HepG2 (cell line): ENCODE data around the gene B3GAT3. TPM values are rescaled to one million over a fixed set of nuclear protein-coding genes. Genes with fewer than 3 reads are reported as not detected.

ENCODE experiments used
- ATAC-seq: fragments of 200-7000 bp; cut with Tn5 transposase; 3 replicates; pipeline ENCODE4 v1.9.1; 2020; ENCODE audit warnings: mild to moderate bottlenecking, moderate library complexity
- BruUV-seq: library from RNA; stranded (reverse); fragments of 400-500 nt; replicated peaks from 2 replicates; lab custom pipeline; 2021; lab: Mats Ljungman, UMichigan
- CTCF ChIA-PET: fragments of 300-600 bp; formaldehyde crosslinking; extraction: SDS; loops from one replicate; lab custom pipeline; 2021; ENCODE audit warnings: low total read pairs, inconsistent platforms, low intra/inter-chr PET ratio; lab: Yijun Ruan, JAX
- POLR2A ChIA-PET: fragments of 350-600 bp; sonication (Branson Sonifier 250); formaldehyde crosslinking; loops from one replicate; lab custom pipeline; 2020; ENCODE audit warnings: antibody characterized with exemption, inconsistent platforms; lab: Yijun Ruan, JAX
- DNase-seq: peaks from one replicate; pipeline ENCODE4 v3.0.0-alpha.2; 2015; ENCODE audit warnings: low spot score
- FAIRE-seq: peaks from 3 replicates; lab custom pipeline; 2011; peaks lifted over from hg19 to GRCh38; lab: Jason Lieb, UNC
- H2AFZ ChIP-seq: one replicate; pipeline ENCODE4 v1.6.1; 2011; ENCODE audit warnings: low read length, inconsistent platforms
- H3K27ac ChIP-seq: fragments of 300-600 bp; 3 replicates; pipeline ENCODE4 v1.8.0; 2011; ENCODE audit warnings: mixed run types, mild to moderate bottlenecking, mixed read lengths, low read length, inconsistent platforms; ENCODE audit not compliant: insufficient read depth; ENCODE audit errors: extremely low read length
- H3K27me3 ChIP-seq, 2 experiments: fragments of 200-600 bp in 1 of 2; 2 replicates in 1 of 2; 3 replicates in 1 of 2; pipeline versions ENCODE4 v1.6.0 to v1.8.0; 2011; ENCODE audit warnings: low read length in 2 of 2, mild to moderate bottlenecking in 2 of 2, moderate library complexity in 2 of 2, inconsistent platforms in 1 of 2; ENCODE audit not compliant: insufficient read depth in 2 of 2, control insufficient read depth in 1 of 2
- H3K36me3 ChIP-seq, 2 experiments: fragments of 200-600 bp in 1 of 2; replicated peaks in 1 of 2; 2 replicates in 1 of 2; 3 replicates in 1 of 2; pipeline versions ENCODE4 v1.5.1 to v1.8.0; 2011; ENCODE audit warnings: low read length in 2 of 2, inconsistent platforms in 1 of 2; ENCODE audit not compliant: insufficient read depth in 2 of 2, control insufficient read depth in 1 of 2
- H3K4me1 ChIP-seq: 2 replicates; pipeline ENCODE4 v1.5.1; 2012; ENCODE audit warnings: low read length, inconsistent platforms; ENCODE audit not compliant: insufficient read depth
- H3K4me2 ChIP-seq: 2 replicates; pipeline ENCODE4 v1.6.0; 2011; ENCODE audit warnings: low read depth, low read length, inconsistent platforms
- H3K4me3 ChIP-seq, 3 experiments: fragments of 200-600 bp in 1 of 3; sonication (generic), shearing (Covaris generic) in 1 of 3; replicated peaks in 1 of 3; 2 replicates each; pipeline ENCODE4 v1.5.1; 2011 to 2016; ENCODE audit warnings: low read length in 3 of 3, inconsistent platforms in 2 of 3, low read depth in 2 of 3, mild to moderate bottlenecking in 2 of 3, control low read depth in 1 of 3, mixed read lengths in 1 of 3; ENCODE audit not compliant: insufficient read depth in 1 of 3
- H3K79me2 ChIP-seq: one replicate; pipeline ENCODE4 v1.6.1; 2011; ENCODE audit warnings: low read length, inconsistent platforms; ENCODE audit not compliant: insufficient read depth
- H3K9ac ChIP-seq: 2 replicates; pipeline ENCODE4 v1.6.0; 2011; ENCODE audit warnings: mild to moderate bottlenecking, low read depth, low read length, inconsistent platforms; ENCODE audit not compliant: insufficient read depth
- H3K9me3 ChIP-seq: 2 replicates; pipeline ENCODE4 v1.5.1; 2012; ENCODE audit warnings: mild to moderate bottlenecking, low read length
- H4K20me1 ChIP-seq: 2 replicates; pipeline ENCODE4 v1.6.0; 2011; ENCODE audit warnings: inconsistent platforms, mild to moderate bottlenecking, low read length, moderate library complexity; ENCODE audit not compliant: insufficient read depth
- CEBPB ChIP-seq: IDR thresholded peaks from 2 replicates; pipeline ENCODE4 v1.6.1; 2011; ENCODE audit warnings: low read depth, low read length, improper control_type of control experiment, borderline replicate concordance
- GATAD2A ChIP-seq: IDR thresholded peaks from 2 replicates; pipeline ENCODE4 v1.6.1; 2016
- NCOA5 ChIP-seq: sonication (generic); formaldehyde crosslinking; IDR thresholded peaks from 2 replicates; pipeline ENCODE4 v1.4.0; 2020; ENCODE audit warnings: missing genetic modification reagents
- NFRKB ChIP-seq: fragments of 450-650 bp; IDR thresholded peaks from 2 replicates; pipeline ENCODE4 v1.6.1; 2017
- TP53 ChIP-seq: sonication (generic); formaldehyde crosslinking; conservative IDR thresholded peaks from 2 replicates; pipeline ENCODE4 v1.4.0; 2020; ENCODE audit warnings: missing genetic modification reagents
- ZBTB7B ChIP-seq: sonication (generic); formaldehyde crosslinking; IDR thresholded peaks from 2 replicates; pipeline ENCODE4 v1.4.0; 2020; ENCODE audit warnings: missing genetic modification reagents
- ZNF256 ChIP-seq: sonication (generic); formaldehyde crosslinking; conservative IDR thresholded peaks from 2 replicates; pipeline ENCODE4 v1.4.0; 2020; ENCODE audit warnings: missing genetic modification reagents
- ZNF296 ChIP-seq: sonication (generic); formaldehyde crosslinking; conservative IDR thresholded peaks from 2 replicates; pipeline ENCODE4 v1.5.0; 2020; ENCODE audit warnings: mild to moderate bottlenecking, missing genetic modification reagents
- ZNF354B ChIP-seq: sonication (generic); formaldehyde crosslinking; IDR thresholded peaks from 2 replicates; pipeline ENCODE4 v1.8.0; 2022; ENCODE audit warnings: mild to moderate bottlenecking, missing genetic modification reagents
- ZNF367 ChIP-seq: sonication (generic); formaldehyde crosslinking; IDR thresholded peaks from 2 replicates; pipeline ENCODE4 v1.4.0; 2020; ENCODE audit warnings: missing genetic modification reagents, borderline replicate concordance
- ZNF670 ChIP-seq: sonication (generic); formaldehyde crosslinking; IDR thresholded peaks from 2 replicates; pipeline ENCODE4 v1.8.0; 2022; ENCODE audit warnings: mild to moderate bottlenecking, missing genetic modification reagents, borderline replicate concordance
- ZNF768 ChIP-seq: sonication (generic); formaldehyde crosslinking; IDR thresholded peaks from 2 replicates; pipeline ENCODE4 v1.4.0; 2020; ENCODE audit warnings: missing genetic modification reagents
- ZNF782 ChIP-seq: sonication (generic); formaldehyde crosslinking; IDR thresholded peaks from 2 replicates; pipeline ENCODE4 v1.4.0; 2020; ENCODE audit warnings: missing genetic modification reagents, mild to moderate bottlenecking, borderline replicate concordance
- ZNF850 ChIP-seq: sonication (generic); formaldehyde crosslinking; conservative IDR thresholded peaks from 2 replicates; pipeline ENCODE4 v1.9.0; 2021; ENCODE audit warnings: mild to moderate bottlenecking, missing genetic modification reagents
- WGBS: methylation state at CpG from one replicate; pipeline ENCODE4 v1.1.6; 2017; ENCODE audit warnings: low lambda C conversion rate; 5-methylcytosine and 5-hydroxymethylcytosine counted together
- in situ Hi-C: cut with HindIII; loops from 2 replicates; pipeline ENCODE4 v1.10.0; 2017; ENCODE audit warnings: low pct_unique_long_range_greater_than_20kb; ENCODE audit not compliant: extremely low pct_ligation_motif_present
- intact Hi-C: fragments of 100-400 bp; cut with micrococcal nuclease; formaldehyde crosslinking; loops from one replicate; pipeline ENCODE4 v1.10.0; 2022; ENCODE audit not compliant: unreplicated experiment
- polyA plus RNA-seq, 8 experiments: library from polyadenylated mRNA; depleted of rRNA in 3 of 8; stranded (reverse) in 7 of 8; unstranded in 1 of 8; fragments of >200 nt; fragmentation: Illumina TruSeq in 4 of 8; extraction: Trizol in 4 of 8; gene quantifications; 2 replicates each; pipeline versions ENCODE4 v1.2.1 to v1.2.3, GENCODE V29; 2011 to 2016; ENCODE audit warnings: low read depth in 4 of 8, missing spikeins in 1 of 8, mixed read lengths in 1 of 8; ENCODE audit not compliant: insufficient read depth in 1 of 8
- total RNA-seq, 5 experiments: library from RNA; depleted of rRNA; stranded (reverse); fragments of >200 nt; fragmentation: Illumina TruSeq; extraction: Trizol; gene quantifications; 2 replicates each; pipeline ENCODE4 v1.2.3, GENCODE V29; 2016; ENCODE audit warnings: low read depth in 1 of 5
- TF ChIP-seq, protein P1 (sequence below): sonication (generic); formaldehyde crosslinking; IDR thresholded peaks from 2 replicates; pipeline ENCODE4 v1.9.0; 2022; ENCODE audit warnings: low read depth, missing genetic modification reagents

The B3GAT3 gene
- total and polyA plus RNA-seq, 2 of the 13 experiments (the other 11 are each of a cell fraction or from before 2014, with no cell fraction given): 21.3 to 26.1 TPM

DNA sequence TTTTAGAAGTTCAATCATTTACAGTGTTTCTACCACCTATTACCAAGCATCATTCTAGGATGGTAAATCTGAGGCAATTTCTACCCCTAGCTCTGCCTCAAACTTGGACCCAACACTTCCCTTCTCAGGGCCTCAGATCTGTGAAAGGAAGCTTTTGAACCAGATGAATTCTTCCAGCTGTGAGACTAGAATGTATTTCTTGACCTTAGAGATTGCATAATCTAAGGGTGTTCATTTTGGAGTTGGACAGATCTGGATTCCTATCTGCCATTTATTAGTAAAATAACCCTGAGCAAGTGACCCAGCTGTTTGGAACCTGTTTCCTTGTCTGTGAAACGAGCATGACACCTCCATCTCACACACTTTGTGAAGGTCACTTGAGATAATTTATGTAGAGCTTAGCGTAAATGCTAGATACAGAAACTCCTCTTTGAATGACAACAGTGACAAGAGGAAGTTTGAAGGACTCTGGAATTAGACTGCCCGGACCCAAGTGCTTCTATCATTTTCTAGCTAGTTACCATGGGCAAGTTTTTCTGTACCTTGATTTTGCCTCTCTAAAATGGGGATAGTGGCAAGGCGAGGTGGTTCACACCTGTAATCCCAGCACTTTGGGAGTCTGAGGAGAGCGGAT lies 35.1 kb upstream of the B3GAT3 start:
- DNase-seq (no peak), FAIRE-seq (no peak), ATAC-seq (no peak)
- POLR2A ChIA-PET: interaction anchor here (2.7 to 6.3 kb wide), 3 partner anchors 7 to 14 kb away, joined by 17 to 186 read pairs (median 25); partner anchors contain the start of genes C11orf98, CSKMT, GANAB and LBHD1
- Histone ChIP-seq H3K27me3 (no peaks in the 10 kb centered on the region), H4K20me1 (no peaks in the 10 kb centered on the region; the same call in 1 of the 2 replicates), H3K9me3 (no peaks in the 10 kb centered on the region), H3K4me2 (no peak overlapping the region), H3K4me3 (no peak overlapping the region), H2AFZ (no peak overlapping the region), H3K4me1 (peaks cover 26% of the 10 kb centered on the region), H3K79me2 (peaks cover 12% of the 10 kb centered on the region), H3K9ac (no peak overlapping the region), H3K27ac (no peak overlapping the region), H3K36me3 (no peaks in the 10 kb centered on the region)
- in situ Hi-C loops (no loop called here), intact Hi-C loops (no loop called here)
- WGBS: 33% methylated on average over 5 of the region's 5 CpGs
- no TSS peak for BruUV-seq
- TF ChIP-seq TP53 (CRISPR knock-in tag): no peak
- no peak for TF ChIP-seq GATAD2A (CRISPR knock-in tag)
- no peak for TF ChIP-seq ZNF367
- no peak for TF ChIP-seq NFRKB
- TF ChIP-seq NCOA5 (CRISPR knock-in tag): no peak
- TF ChIP-seq ZNF782: no peak
- no peak for TF ChIP-seq ZNF850 (CRISPR knock-in tag)
- no peak for TF ChIP-seq ZNF354B (CRISPR knock-in tag)
- TF ChIP-seq ZNF670: no peak
- TF ChIP-seq, protein P1, sequence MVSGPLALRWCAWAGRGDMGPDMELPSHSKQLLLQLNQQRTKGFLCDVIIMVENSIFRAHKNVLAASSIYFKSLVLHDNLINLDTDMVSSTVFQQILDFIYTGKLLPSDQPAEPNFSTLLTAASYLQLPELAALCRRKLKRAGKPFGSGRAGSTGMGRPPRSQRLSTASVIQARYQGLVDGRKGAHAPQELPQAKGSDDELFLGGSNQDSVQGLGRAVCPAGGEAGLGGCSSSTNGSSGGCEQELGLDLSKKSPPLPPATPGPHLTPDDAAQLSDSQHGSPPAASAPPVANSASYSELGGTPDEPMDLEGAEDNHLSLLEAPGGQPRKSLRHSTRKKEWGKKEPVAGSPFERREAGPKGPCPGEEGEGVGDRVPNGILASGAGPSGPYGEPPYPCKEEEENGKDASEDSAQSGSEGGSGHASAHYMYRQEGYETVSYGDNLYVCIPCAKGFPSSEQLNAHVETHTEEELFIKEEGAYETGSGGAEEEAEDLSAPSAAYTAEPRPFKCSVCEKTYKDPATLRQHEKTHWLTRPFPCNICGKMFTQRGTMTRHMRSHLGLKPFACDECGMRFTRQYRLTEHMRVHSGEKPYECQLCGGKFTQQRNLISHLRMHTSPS: no peak
- TF ChIP-seq ZNF256 (CRISPR knock-in tag): no peak
- TF ChIP-seq ZBTB7B: no peak
- no peak for TF ChIP-seq ZNF768 (CRISPR knock-in tag)
- TF ChIP-seq CEBPB: no peak
- TF ChIP-seq ZNF296: no peak
- CTCF ChIA-PET: no interaction called here
